ENCODE measurements around the gene BARX2. TPM values are rescaled to one million over a fixed set of nuclear protein-coding genes. Genes with fewer than 3 reads are reported as not detected.

BARX2 gene
- polyA plus RNA-seq, 4 donors: 6.1 to 19.5 (median 15.5) TPM

DNA sequence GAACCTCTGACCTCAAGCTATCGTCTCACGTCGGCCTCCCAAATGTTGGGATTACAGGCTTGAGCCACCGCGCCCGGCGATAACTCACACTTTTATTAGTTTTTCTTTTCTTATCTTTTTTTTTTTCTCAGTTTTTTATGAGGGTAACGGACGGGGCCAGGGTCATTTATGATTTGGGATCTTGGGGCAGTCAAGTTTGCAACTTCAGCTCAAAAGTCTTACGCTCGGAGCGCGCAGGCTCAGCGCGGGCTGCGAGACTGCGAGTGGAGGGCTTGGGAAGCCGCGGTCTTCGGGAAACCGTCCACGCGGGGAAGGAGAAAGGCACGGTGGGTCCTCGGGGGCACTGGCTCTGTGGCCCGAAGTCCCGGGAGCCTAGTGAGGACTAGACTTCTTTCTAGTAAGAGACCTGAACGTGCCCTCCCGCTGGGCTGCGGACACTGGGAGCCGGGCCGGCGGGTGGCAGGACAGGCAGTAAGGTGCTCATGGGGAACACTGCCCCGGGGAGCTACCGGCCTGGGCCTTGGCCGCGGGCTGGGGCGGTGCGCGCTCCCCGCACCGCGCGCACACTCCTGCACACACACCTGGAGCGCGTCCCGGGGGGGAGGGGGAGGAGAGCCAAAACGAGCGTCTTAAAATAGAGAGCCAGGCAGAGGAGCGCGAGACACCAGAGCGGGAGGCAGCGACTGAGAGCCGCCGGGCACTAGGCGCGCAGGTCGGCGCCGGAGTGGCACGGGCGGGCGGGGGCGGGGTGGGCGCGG lies 476 bp upstream of the BARX2 start:
- H3K27ac ChIP-seq (ENCODE audit: low read depth in 1 of 3, low read length in 2 of 3): peak overlapping the region; percentile 36 to 93 (median 88)
- peak overlapping the region; percentile 12 to 76 (median 40) for H3K4me3 ChIP-seq (ENCODE audit: low read depth in 1 of 3, low read length in 3 of 3)
- 2 to 7% (median 2%) methylated on average over 44 to 66 of the region's 66 CpGs for WGBS, 3 donors
- H3K36me3 ChIP-seq (ENCODE audit: control insufficient read depth in 3 of 3, insufficient read depth in 2 of 3, low read depth in 1 of 3, low read length in 3 of 3): no peaks in the 10 kb centered on the region
- DNase-seq (peak; percentile 77 to 84), FAIRE-seq (no peak)
- H3K9me3 ChIP-seq (ENCODE audit: control insufficient read depth in 2 of 2, insufficient read depth in 1 of 2, low read depth in 1 of 2, low read length in 1 of 2): no peaks in the 10 kb centered on the region
- H3K4me1 ChIP-seq (ENCODE audit: control insufficient read depth in 3 of 3, insufficient read depth in 2 of 3, low read depth in 1 of 3, low read length in 2 of 3): peaks cover 0 to 26% (median under 1%) of the 10 kb centered on the region in 3 donors
- H3K27me3 ChIP-seq (ENCODE audit: control insufficient read depth in 3 of 3, insufficient read depth in 3 of 3, low read length in 3 of 3): peaks cover 0 to 57% (median 8%) of the 10 kb centered on the region in 3 donors

DNA sequence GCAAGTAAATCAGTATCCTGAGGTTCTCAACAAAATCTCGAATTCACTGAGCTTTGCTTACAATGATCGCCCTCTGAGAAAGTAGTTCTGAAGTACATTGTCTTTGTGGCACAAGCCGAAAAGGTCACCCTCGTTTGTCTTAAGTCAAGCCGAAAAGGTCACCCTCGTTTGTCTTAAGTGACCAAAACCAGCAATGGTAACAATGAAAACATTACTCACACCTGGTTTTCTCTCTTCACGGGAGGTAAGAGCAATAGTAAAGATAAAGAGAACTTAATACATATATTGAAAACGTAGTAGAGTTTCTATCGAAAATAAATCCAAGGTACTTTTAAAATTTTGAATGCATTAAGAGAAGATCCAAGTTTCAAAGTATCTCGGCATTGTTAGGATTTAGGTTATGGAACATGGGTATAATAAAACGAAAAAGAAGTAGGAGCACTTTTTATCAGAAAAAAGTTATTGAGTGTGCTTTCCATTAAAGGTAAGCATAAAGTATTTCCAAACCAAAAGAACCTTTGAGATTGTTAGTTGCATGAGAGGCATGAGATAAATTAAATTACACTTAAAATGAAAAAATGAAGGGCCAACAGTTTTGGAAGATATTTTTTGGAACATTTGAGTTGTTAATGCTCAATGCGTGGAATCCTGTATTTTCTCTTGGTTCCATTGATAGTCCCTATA lies 1.2 kb downstream of the BARX2 start:
- Histone ChIP-seq H3K36me3 (ENCODE audit: control insufficient read depth in 3 of 3, insufficient read depth in 2 of 3, low read depth in 1 of 3, low read length in 3 of 3) (no peaks in the 10 kb centered on the region), H3K27ac (ENCODE audit: low read depth in 1 of 3, low read length in 2 of 3) (peak overlapping the region; percentile 64 to 93 (median 81)), H3K4me1 (ENCODE audit: control insufficient read depth in 3 of 3, insufficient read depth in 2 of 3, low read depth in 1 of 3, low read length in 2 of 3) (peaks cover 0 to 26% (median 4%) of the 10 kb centered on the region in 3 donors), H3K27me3 (ENCODE audit: control insufficient read depth in 3 of 3, insufficient read depth in 3 of 3, low read length in 3 of 3) (peaks cover 0 to 45% (median 2%) of the 10 kb centered on the region in 3 donors), H3K9me3 (ENCODE audit: control insufficient read depth in 2 of 2, insufficient read depth in 1 of 2, low read depth in 1 of 2, low read length in 1 of 2) (no peaks in the 10 kb centered on the region), H3K4me3 (ENCODE audit: low read depth in 1 of 3, low read length in 3 of 3) (peak overlapping the region in 2 of 3 donors; percentile 65 to 76)
- FAIRE-seq: no peak
- WGBS, 3 donors: 10 to 39% (median 23%) methylated on average over 12 of the region's 12 CpGs
- DNase-seq: no peak

- 15 to 56% (median 31%) methylated on average over 7 of the region's 7 CpGs for WGBS, 3 donors
- DNase-seq (peak in 1 of 2 donors; percentile 72), FAIRE-seq (no peak)
- peak overlapping the region in 1 of 3 donors; percentile 60 for H3K27ac ChIP-seq (ENCODE audit: low read depth in 1 of 3, low read length in 2 of 3)
- H3K9me3 ChIP-seq (ENCODE audit: control insufficient read depth in 2 of 2, insufficient read depth in 1 of 2, low read depth in 1 of 2, low read length in 1 of 2): no peaks in the 10 kb centered on the region
- peak overlapping the region in 1 of 3 donors; percentile 37 for H3K4me3 ChIP-seq (ENCODE audit: low read depth in 1 of 3, low read length in 3 of 3)
- H3K36me3 ChIP-seq (ENCODE audit: control insufficient read depth in 3 of 3, insufficient read depth in 2 of 3, low read depth in 1 of 3, low read length in 3 of 3): no peaks in the 10 kb centered on the region
- peaks cover 0 to 21% (median 4%) of the 10 kb centered on the region in 3 donors for H3K4me1 ChIP-seq (ENCODE audit: control insufficient read depth in 3 of 3, insufficient read depth in 2 of 3, low read depth in 1 of 3, low read length in 2 of 3)
- H3K27me3 ChIP-seq (ENCODE audit: control insufficient read depth in 3 of 3, insufficient read depth in 3 of 3, low read length in 3 of 3): peaks cover 0 to 35% (median 4%) of the 10 kb centered on the region in 3 donors
Observed at GRCh38 chr11:129377739-129378138, 2.1 kb downstream of the BARX2 start.

DNA sequence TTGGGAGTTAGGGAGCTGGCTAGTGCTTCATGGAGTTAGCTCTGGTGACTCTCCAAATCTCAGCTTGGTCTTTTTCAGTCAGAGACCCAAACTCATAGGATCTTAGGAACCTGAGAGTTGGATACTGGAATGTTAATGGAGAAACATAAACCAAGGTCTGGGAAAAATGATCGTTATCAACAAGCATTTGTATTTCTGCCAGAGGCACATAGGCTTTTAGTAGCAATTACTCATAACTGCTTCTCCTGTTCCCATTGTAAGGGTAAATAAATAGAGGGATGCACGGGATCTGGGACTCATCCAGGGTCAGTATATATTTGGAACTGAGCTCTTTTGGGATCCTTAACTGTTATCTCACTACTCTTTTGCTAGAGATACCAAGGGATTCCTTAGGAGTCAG lies 4.8 kb downstream of the BARX2 start:
- FAIRE-seq (no peak), DNase-seq (no peak)
- Histone ChIP-seq H3K9me3 (ENCODE audit: control insufficient read depth in 2 of 2, insufficient read depth in 1 of 2, low read depth in 1 of 2, low read length in 1 of 2) (no peaks in the 10 kb centered on the region), H3K36me3 (ENCODE audit: control insufficient read depth in 3 of 3, insufficient read depth in 2 of 3, low read depth in 1 of 3, low read length in 3 of 3) (no peaks in the 10 kb centered on the region), H3K4me1 (ENCODE audit: control insufficient read depth in 3 of 3, insufficient read depth in 2 of 3, low read depth in 1 of 3, low read length in 2 of 3) (peaks cover 0 to 5% (median 4%) of the 10 kb centered on the region in 3 donors), H3K27ac (ENCODE audit: low read depth in 1 of 3, low read length in 2 of 3) (no peak overlapping the region), H3K4me3 (ENCODE audit: low read depth in 1 of 3, low read length in 3 of 3) (no peak overlapping the region), H3K27me3 (ENCODE audit: control insufficient read depth in 3 of 3, insufficient read depth in 3 of 3, low read length in 3 of 3) (peaks cover 0 to 8% (median 4%) of the 10 kb centered on the region in 3 donors)
- WGBS, 3 donors: 13 to 37% (median 18%) methylated on average over 2 of the region's 2 CpGs

- Histone ChIP-seq H3K27me3 (ENCODE audit: control insufficient read depth in 3 of 3, insufficient read depth in 3 of 3, low read length in 3 of 3) (peaks cover 0 to 3% (median 1%) of the 10 kb centered on the region in 3 donors), H3K36me3 (ENCODE audit: control insufficient read depth in 3 of 3, insufficient read depth in 2 of 3, low read depth in 1 of 3, low read length in 3 of 3) (no peaks in the 10 kb centered on the region), H3K4me3 (ENCODE audit: low read depth in 1 of 3, low read length in 3 of 3) (no peak overlapping the region), H3K27ac (ENCODE audit: low read depth in 1 of 3, low read length in 2 of 3) (no peak overlapping the region), H3K4me1 (ENCODE audit: control insufficient read depth in 3 of 3, insufficient read depth in 2 of 3, low read depth in 1 of 3, low read length in 2 of 3) (peaks cover 4 to 11% (median 8%) of the 10 kb centered on the region in 3 donors), H3K9me3 (ENCODE audit: control insufficient read depth in 2 of 2, insufficient read depth in 1 of 2, low read depth in 1 of 2, low read length in 1 of 2) (no peaks in the 10 kb centered on the region)
- FAIRE-seq: no peak
- WGBS, 3 donors: 77 to 84% (median 79%) methylated on average over 7 of the region's 7 CpGs
- DNase-seq: no peak
Observed at GRCh38 chr11:129382583-129382982, 6.9 kb downstream of the BARX2 start.

- Histone ChIP-seq H3K27me3 (ENCODE audit: control insufficient read depth in 3 of 3, insufficient read depth in 3 of 3, low read length in 3 of 3) (peaks cover 0 to 2% (median 0%) of the 10 kb centered on the region in 3 donors), H3K36me3 (ENCODE audit: control insufficient read depth in 3 of 3, insufficient read depth in 2 of 3, low read depth in 1 of 3, low read length in 3 of 3) (no peaks in the 10 kb centered on the region), H3K4me3 (ENCODE audit: low read depth in 1 of 3, low read length in 3 of 3) (no peak overlapping the region), H3K4me1 (ENCODE audit: control insufficient read depth in 3 of 3, insufficient read depth in 2 of 3, low read depth in 1 of 3, low read length in 2 of 3) (peaks cover 4 to 15% (median 8%) of the 10 kb centered on the region in 3 donors), H3K9me3 (ENCODE audit: control insufficient read depth in 2 of 2, insufficient read depth in 1 of 2, low read depth in 1 of 2, low read length in 1 of 2) (no peaks in the 10 kb centered on the region), H3K27ac (ENCODE audit: low read depth in 1 of 3, low read length in 2 of 3) (no peak overlapping the region)
- DNase-seq (no peak), FAIRE-seq (no peak)
- 18 to 46% (median 21%) methylated on average over 3 of the region's 3 CpGs for WGBS, 3 donors
Observed at GRCh38 chr11:129383060-129383459, 7.4 kb downstream of the BARX2 start.

DNA sequence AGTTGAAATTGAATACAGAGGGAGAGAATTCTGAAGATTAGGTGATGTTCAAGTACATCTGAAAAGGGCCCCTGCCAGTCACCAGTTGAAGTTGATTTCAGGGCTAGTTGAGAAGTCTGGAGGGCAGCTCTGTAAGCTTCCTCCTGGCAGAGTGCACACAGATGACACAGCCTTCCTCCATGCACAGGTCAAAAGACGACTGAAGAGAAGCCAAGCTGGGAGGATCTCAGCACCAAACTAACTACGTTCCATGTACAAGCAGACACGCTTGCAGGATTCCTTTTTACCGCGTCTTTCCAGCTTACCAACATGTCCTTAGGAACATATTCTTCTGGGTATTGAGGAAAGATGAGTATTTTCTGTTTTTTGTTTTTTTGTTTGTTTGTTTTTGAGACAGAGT lies 7.9 kb downstream of the BARX2 start:
- Histone ChIP-seq H3K36me3 (ENCODE audit: control insufficient read depth in 3 of 3, insufficient read depth in 2 of 3, low read depth in 1 of 3, low read length in 3 of 3) (no peaks in the 10 kb centered on the region), H3K27ac (ENCODE audit: low read depth in 1 of 3, low read length in 2 of 3) (no peak overlapping the region), H3K27me3 (ENCODE audit: control insufficient read depth in 3 of 3, insufficient read depth in 3 of 3, low read length in 3 of 3) (peaks cover 0 to 2% (median 0%) of the 10 kb centered on the region in 3 donors), H3K9me3 (ENCODE audit: control insufficient read depth in 2 of 2, insufficient read depth in 1 of 2, low read depth in 1 of 2, low read length in 1 of 2) (no peaks in the 10 kb centered on the region), H3K4me3 (ENCODE audit: low read depth in 1 of 3, low read length in 3 of 3) (no peak overlapping the region), H3K4me1 (ENCODE audit: control insufficient read depth in 3 of 3, insufficient read depth in 2 of 3, low read depth in 1 of 3, low read length in 2 of 3) (peaks cover 4 to 20% (median 8%) of the 10 kb centered on the region in 3 donors)
- no peak for FAIRE-seq
- WGBS, 3 donors: 67 to 85% (median 70%) methylated on average over 5 of the region's 5 CpGs
- peak in 1 of 2 donors; percentile 35 for DNase-seq

GRCh38 chr11:129384415-129384814 lies 8.8 kb downstream of the BARX2 start:
- DNase-seq: no peak
- H3K27ac ChIP-seq (ENCODE audit: low read depth in 1 of 3, low read length in 2 of 3): no peak overlapping the region

More at GRCh38 chr11:129384415-129384814, 8.8 kb downstream of the BARX2 start:
- FAIRE-seq: no peak
- WGBS, 3 donors: 71 to 84% (median 74%) methylated on average over 3 of the region's 3 CpGs
- no peaks in the 10 kb centered on the region for H3K36me3 ChIP-seq (ENCODE audit: control insufficient read depth in 3 of 3, insufficient read depth in 2 of 3, low read depth in 1 of 3, low read length in 3 of 3)
- H3K27me3 ChIP-seq (ENCODE audit: control insufficient read depth in 3 of 3, insufficient read depth in 3 of 3, low read length in 3 of 3): peaks cover 0 to 2% (median 0%) of the 10 kb centered on the region in 3 donors
- no peak overlapping the region for H3K4me3 ChIP-seq (ENCODE audit: low read depth in 1 of 3, low read length in 3 of 3)
- peaks cover 4 to 20% (median 8%) of the 10 kb centered on the region in 3 donors for H3K4me1 ChIP-seq (ENCODE audit: control insufficient read depth in 3 of 3, insufficient read depth in 2 of 3, low read depth in 1 of 3, low read length in 2 of 3)
- no peaks in the 10 kb centered on the region for H3K9me3 ChIP-seq (ENCODE audit: control insufficient read depth in 2 of 2, insufficient read depth in 1 of 2, low read depth in 1 of 2, low read length in 1 of 2)

Data from small intestine (tissue), 7 donors.